Right forelimb (tissue), 1 donor: ENCODE measurements around the gene MAN2B2.
"Not testable (repeated sequence)": the region's sequence is repeated elsewhere in the genome, so short reads cannot be mapped to it uniquely, and the experiment has no call there.

ENCODE experiments used
- DNase-seq: peaks from one replicate; pipeline ENCODE4 v3.0.0-alpha.2; 2018

Gene MAN2B2

GRCh38 chr4:6619116-6619465 lies 44.1 kb downstream of the MAN2B2 start:
- no peak for DNase-seq

GRCh38 chr4:6619466-6620255 lies 44.7 kb downstream of the MAN2B2 start:
- no peak for DNase-seq

GRCh38 chr4:6620296-6620695 lies 45.3 kb downstream of the MAN2B2 start:
- no peak for DNase-seq

GRCh38 chr4:6620891-6621555 lies 46.0 kb downstream of the MAN2B2 start:
- DNase-seq = no peak

- DNase-seq = no peak
These were observed 46.6 kb downstream of the MAN2B2 start for GRCh38 chr4:6621556-6621927.

GRCh38 chr4:6622744-6623143 lies 47.8 kb downstream of the MAN2B2 start:
- no peak for DNase-seq

GRCh38 chr4:6625256-6625655 lies 50.3 kb downstream of the MAN2B2 start:
- no peak for DNase-seq

- no peak for DNase-seq
These were observed 51.1 kb downstream of the MAN2B2 start for GRCh38 chr4:6626066-6626465.

GRCh38 chr4:6627832-6628231 lies 52.8 kb downstream of the MAN2B2 start:
- DNase-seq = no peak

- not testable (repeated sequence) for DNase-seq
These were observed 53.5 kb downstream of the MAN2B2 start for GRCh38 chr4:6628484-6628883.

- DNase-seq = no peak
These were observed 57.1 kb downstream of the MAN2B2 start for GRCh38 chr4:6632125-6632524.

- DNase-seq = no peak
These were observed 58.3 kb downstream of the MAN2B2 start for GRCh38 chr4:6633091-6633906.

GRCh38 chr4:6634746-6635145 lies 59.8 kb downstream of the MAN2B2 start:
- no peak for DNase-seq

- no peak for DNase-seq
These were observed 64.2 kb downstream of the MAN2B2 start for GRCh38 chr4:6639137-6639680.

GRCh38 chr4:6640292-6641163 lies 65.5 kb downstream of the MAN2B2 start, which contains the start of gene MRFAP1:
Gene MRFAP1, plus strand, starts transcription at chr4:6640685. Its CDS starts 178 bp downstream, at chr4:6640863.
- peak; percentile 95 for DNase-seq

- no peak for DNase-seq
These were observed 66.4 kb downstream of the MAN2B2 start for GRCh38 chr4:6641164-6641970.

- no peak for DNase-seq
These were observed 67.0 kb downstream of the MAN2B2 start for GRCh38 chr4:6641971-6642320.

GRCh38 chr4:6643141-6643847 lies 68.3 kb downstream of the MAN2B2 start:
- no peak for DNase-seq

- no peak for DNase-seq
These were observed 70.0 kb downstream of the MAN2B2 start for GRCh38 chr4:6644792-6645530.

- no peak for DNase-seq
These were observed 72.2 kb downstream of the MAN2B2 start for GRCh38 chr4:6647169-6647568.
